ENCODE measurements around the gene MARCHF4. TPM values are rescaled to one million over a fixed set of nuclear protein-coding genes. Genes with fewer than 3 reads are reported as not detected.

Gene MARCHF4
- total RNA-seq, 4 donors from 2014 or later: not detected

- Histone ChIP-seq H3K27ac (no peak overlapping the region), H3K27me3 (peaks cover 0 to 71% of the 10 kb centered on the region in 2 donors), H3K4me3 (no peak overlapping the region), H3K4me1 (peaks cover 0 to 18% (median 0%) of the 10 kb centered on the region in 4 donors), H3K9me3 (no peaks in the 10 kb centered on the region), H3K36me3 (no peaks in the 10 kb centered on the region)
- DNase-seq (ENCODE audit: low spot score in 2 of 2): no peak
- 83 to 84% methylated on average over 12 to 15 of the region's 18 CpGs for WGBS, 2 donors
- no peak for TF ChIP-seq EP300 (IDR thresholded peaks at IDR 0.05)
- no peak for TF ChIP-seq CTCF (IDR thresholded peaks at IDR 0.05)
- TF ChIP-seq POLR2A (IDR thresholded peaks at IDR 0.05): no peak
Observed at GRCh38 chr2:216369821-216370220, 2.5 kb downstream of the MARCHF4 start.

- no peaks in the 10 kb centered on the region for H3K36me3 ChIP-seq
- WGBS, 2 donors: 56 to 60% methylated on average over 5 of the region's 5 CpGs
- H3K9me3 ChIP-seq: no peaks in the 10 kb centered on the region
- DNase-seq (ENCODE audit: low spot score in 2 of 2): no peak
- H3K27me3 ChIP-seq: peaks cover 0 to 51% of the 10 kb centered on the region in 2 donors
- H3K4me1 ChIP-seq: peaks cover 0 to 11% (median 0%) of the 10 kb centered on the region in 4 donors
- TF ChIP-seq EP300 (IDR thresholded peaks at IDR 0.05): no peak
- H3K27ac ChIP-seq: no peak overlapping the region
- H3K4me3 ChIP-seq: no peak overlapping the region
Observed at GRCh38 chr2:216366777-216367471, 5.4 kb downstream of the MARCHF4 start.

GRCh38 chr2:216365518-216365917 lies 6.8 kb downstream of the MARCHF4 start:
- Histone ChIP-seq H3K27ac (no peak overlapping the region), H3K9me3 (no peaks in the 10 kb centered on the region), H3K36me3 (no peaks in the 10 kb centered on the region), H3K4me1 (no peaks in the 10 kb centered on the region), H3K27me3 (peaks cover 0 to 37% of the 10 kb centered on the region in 2 donors), H3K4me3 (no peak overlapping the region)
- no peak for TF ChIP-seq EP300 (IDR thresholded peaks at IDR 0.05)
- no peak for TF ChIP-seq CTCF (IDR thresholded peaks at IDR 0.05)
- no peak for TF ChIP-seq POLR2A (IDR thresholded peaks at IDR 0.05)
- 88 to 92% methylated on average over 2 of the region's 2 CpGs for WGBS, 2 donors
- no peak for DNase-seq (ENCODE audit: low spot score in 2 of 2)

- Histone ChIP-seq H3K36me3 (no peaks in the 10 kb centered on the region), H3K27me3 (peaks cover 0 to 14% of the 10 kb centered on the region in 2 donors), H3K4me1 (no peaks in the 10 kb centered on the region), H3K9me3 (no peaks in the 10 kb centered on the region), H3K4me3 (no peak overlapping the region), H3K27ac (no peak overlapping the region)
- 77 to 82% methylated on average over 3 of the region's 3 CpGs for WGBS, 2 donors
- DNase-seq (ENCODE audit: low spot score in 2 of 2): no peak
- TF ChIP-seq CTCF (IDR thresholded peaks at IDR 0.05) (no peak), POLR2A (IDR thresholded peaks at IDR 0.05) (no peak), EP300 (IDR thresholded peaks at IDR 0.05) (no peak)
Observed at GRCh38 chr2:216363221-216363620, 9.1 kb downstream of the MARCHF4 start.

GRCh38 chr2:216362730-216363129 lies 9.6 kb downstream of the MARCHF4 start:
- H3K27ac ChIP-seq: no peak overlapping the region
- H3K27me3 ChIP-seq: peaks cover 0 to 13% of the 10 kb centered on the region in 2 donors
- TF ChIP-seq POLR2A (IDR thresholded peaks at IDR 0.05) (no peak), EP300 (IDR thresholded peaks at IDR 0.05) (no peak), CTCF (IDR thresholded peaks at IDR 0.05) (no peak)
- no peaks in the 10 kb centered on the region for H3K4me1 ChIP-seq
- H3K9me3 ChIP-seq: no peaks in the 10 kb centered on the region
- H3K4me3 ChIP-seq: no peak overlapping the region
- H3K36me3 ChIP-seq: no peaks in the 10 kb centered on the region
- no peak for DNase-seq (ENCODE audit: low spot score in 2 of 2)
- WGBS, 2 donors: 44 to 56% methylated on average over 2 of the region's 2 CpGs
